IMR-90 (cell line): Measurements from ENCODE around the gene IDI2. TPM values are rescaled to one million over a fixed set of nuclear protein-coding genes. Genes with fewer than 3 reads are reported as not detected.

Experiments
- ATAC-seq: fragments of 200-7000 bp; cut with Tn5 transposase; 2 replicates; pipeline ENCODE4 v1.9.1; 2020; ENCODE audit warnings: low read depth, mild to moderate bottlenecking, moderate library complexity
- BruUV-seq: library from RNA; stranded (reverse); fragments of 400-500 nt; replicated peaks from 2 replicates; lab custom pipeline; 2021; lab: Mats Ljungman, UMichigan
- CTCF ChIA-PET: fragments of 300-600 bp; formaldehyde crosslinking; extraction: SDS; loops from one replicate; lab custom pipeline; 2021; ENCODE audit warnings: antibody characterized with exemption; lab: Yijun Ruan, JAX
- POLR2A ChIA-PET: fragments of 300-600 bp; sonication (Branson Sonifier 250); formaldehyde crosslinking; loops from one replicate; lab custom pipeline; 2022; ENCODE audit warnings: antibody characterized with exemption; ENCODE audit not compliant: unreplicated experiment; lab: Charles Lee
- DNase-seq: peaks from one replicate; pipeline ENCODE4 v3.0.0; 2013
- H2AFZ ChIP-seq: replicated peaks from 2 replicates; pipeline ENCODE3; 2013; ENCODE audit warnings: low read length, mild to moderate bottlenecking; ENCODE audit not compliant: poor library complexity
- H2AK5ac ChIP-seq: 2 replicates; pipeline ENCODE4 v1.6.1; 2013; ENCODE audit warnings: low read depth, low read length, inconsistent platforms
- H2AK9ac ChIP-seq: replicated peaks from 2 replicates; pipeline ENCODE3; 2013; ENCODE audit warnings: mild to moderate bottlenecking, low read depth, low read length, moderate library complexity; ENCODE audit not compliant: poor library complexity
- H2BK120ac ChIP-seq: 2 replicates; pipeline ENCODE4 v1.6.1; 2013; ENCODE audit warnings: low read depth, low read length, inconsistent platforms
- H2BK15ac ChIP-seq: 3 replicates; pipeline ENCODE4 v1.6.1; 2013; ENCODE audit warnings: low read depth, low read length, inconsistent platforms
- H2BK20ac ChIP-seq: 2 replicates; pipeline ENCODE4 v1.6.1; 2013; ENCODE audit warnings: low read depth, mild to moderate bottlenecking, inconsistent platforms, low read length, moderate library complexity
- H2BK5ac ChIP-seq: 2 replicates; pipeline ENCODE4 v1.6.1; 2013; ENCODE audit warnings: mild to moderate bottlenecking, low read depth, low read length, inconsistent platforms; ENCODE audit not compliant: poor library complexity, severe bottlenecking
- H3K14ac ChIP-seq: replicated peaks from 2 replicates; pipeline ENCODE4 v1.6.1; 2013; ENCODE audit warnings: low read depth, low read length, inconsistent platforms
- H3K18ac ChIP-seq: 2 replicates; pipeline ENCODE4 v1.6.1; 2013; ENCODE audit warnings: low read depth, low read length, control low read depth
- H3K23ac ChIP-seq: 2 replicates; pipeline ENCODE4 v1.6.1; 2013; ENCODE audit warnings: low read depth, low read length, inconsistent platforms
- H3K27ac ChIP-seq: 2 replicates; pipeline ENCODE4 v1.5.1; 2013; ENCODE audit warnings: mild to moderate bottlenecking, control low read depth, low read length; ENCODE audit not compliant: insufficient read depth
- H3K27me3 ChIP-seq: 2 replicates; pipeline ENCODE4 v1.6.1; 2013; ENCODE audit warnings: low read length; ENCODE audit not compliant: control insufficient read depth, insufficient read depth
- H3K36me3 ChIP-seq: 2 replicates; pipeline ENCODE4 v1.6.1; 2013; ENCODE audit warnings: low read length, mixed read lengths; ENCODE audit not compliant: control insufficient read depth, insufficient read depth
- H3K4ac ChIP-seq: 2 replicates; pipeline ENCODE4 v1.6.1; 2013; ENCODE audit warnings: low read depth, low read length, inconsistent platforms
- H3K4me1 ChIP-seq: 2 replicates; pipeline ENCODE4 v1.6.1; 2013; ENCODE audit warnings: low read length, mixed read lengths; ENCODE audit not compliant: control insufficient read depth, insufficient read depth
- H3K4me2 ChIP-seq: 2 replicates; pipeline ENCODE4 v1.6.1; 2013; ENCODE audit warnings: low read depth, mild to moderate bottlenecking, control low read depth, low read length, moderate library complexity
- H3K4me3 ChIP-seq: 2 replicates; pipeline ENCODE4 v1.5.1; 2013; ENCODE audit warnings: low read depth, mild to moderate bottlenecking, control low read depth, low read length, moderate library complexity; ENCODE audit not compliant: insufficient read depth
- H3K56ac ChIP-seq: 2 replicates; pipeline ENCODE4 v1.6.1; 2013; ENCODE audit warnings: low read length, inconsistent platforms; ENCODE audit not compliant: insufficient read depth; ENCODE audit errors: extremely low read depth
- H3K79me1 ChIP-seq, 2 experiments: 2 replicates each; pipeline ENCODE4 v1.6.1; 2013; ENCODE audit warnings: low read length in 2 of 2, inconsistent platforms in 1 of 2, low read depth in 1 of 2
- H3K9ac ChIP-seq: 2 replicates; pipeline ENCODE4 v1.6.1; 2013; ENCODE audit warnings: low read depth, low read length, control low read depth
- H3K9me1 ChIP-seq: 2 replicates; pipeline ENCODE4 v1.6.1; 2013; ENCODE audit warnings: low read length, inconsistent platforms; ENCODE audit not compliant: insufficient read depth
- H3K9me3 ChIP-seq: 2 replicates; pipeline ENCODE4 v1.6.1; 2013; ENCODE audit warnings: low read length; ENCODE audit not compliant: control insufficient read depth, insufficient read depth
- H4K20me1 ChIP-seq: 2 replicates; pipeline ENCODE4 v1.6.1; 2013; ENCODE audit warnings: low read length, inconsistent platforms; ENCODE audit not compliant: insufficient read depth
- H4K5ac ChIP-seq: 2 replicates; pipeline ENCODE4 v1.6.1; 2013; ENCODE audit warnings: mild to moderate bottlenecking, low read depth, low read length, control low read depth
- H4K8ac ChIP-seq, 2 experiments: 2 replicates each; pipeline ENCODE4 v1.6.1; 2013; ENCODE audit warnings: low read depth in 2 of 2, low read length in 2 of 2, control low read depth in 1 of 2, inconsistent platforms in 1 of 2
- H4K91ac ChIP-seq: 2 replicates; pipeline ENCODE4 v1.6.1; 2013; ENCODE audit warnings: low read depth, low read length, inconsistent platforms; ENCODE audit not compliant: insufficient read depth
- CEBPB ChIP-seq: IDR thresholded peaks from 2 replicates; pipeline ENCODE4 v1.6.1; 2012; ENCODE audit warnings: low read depth, low read length, improper control_type of control experiment
- CHD1 ChIP-seq: IDR thresholded peaks from 2 replicates; pipeline ENCODE4 v1.6.1; 2012; ENCODE audit warnings: low read depth, low read length, improper control_type of control experiment
- MAFK ChIP-seq: IDR thresholded peaks from 2 replicates; pipeline ENCODE4 v1.6.1; 2012; ENCODE audit warnings: low read depth, low read length, improper control_type of control experiment
- MAZ ChIP-seq: IDR thresholded peaks from 2 replicates; pipeline ENCODE4 v1.6.1; 2012; ENCODE audit warnings: low read depth, mild to moderate bottlenecking, low read length, improper control_type of control experiment, moderate library complexity, borderline replicate concordance
- POLR2A ChIP-seq: IDR thresholded peaks from 2 replicates; pipeline ENCODE4 v1.6.1; 2012; ENCODE audit warnings: mild to moderate bottlenecking, low read depth, low read length
- USF2 ChIP-seq: fragments of 150-350 bp; IDR thresholded peaks from 2 replicates; pipeline ENCODE4 v1.6.1; 2017; ENCODE audit warnings: mild to moderate bottlenecking, antibody characterized with exemption, low read length, low read depth
- WGBS, 2 experiments: methylation state at CpG; one replicate each; pipeline versions ENCODE4 v1.1.5 to v1.1.7; 2013; ENCODE audit warnings: missing lambda C conversion rate in 2 of 2; ENCODE audit not compliant: insufficient read length in 1 of 2; ENCODE audit errors: extremely low coverage in 2 of 2; 5-methylcytosine and 5-hydroxymethylcytosine counted together
- dilution Hi-C: fragments of 300-500 bp; cut with HindIII; formaldehyde crosslinking; loops from one replicate; pipeline ENCODE4 v1.14.3; 2018; ENCODE audit warnings: low sequenced_read_pairs; ENCODE audit not compliant: unreplicated experiment
- in situ Hi-C: fragments of 300-500 bp; cut with MboI; formaldehyde crosslinking; loops from 3 replicates; pipeline ENCODE4 v1.14.3; 2019; ENCODE audit warnings: low sequenced_read_pairs, inconsistent platforms, mixed read lengths
- intact Hi-C: fragments of 100-400 bp; cut with micrococcal nuclease; formaldehyde crosslinking; loops from 2 replicates; pipeline ENCODE4 v1.10.0; 2022
- polyA plus RNA-seq, 3 experiments: library from polyadenylated mRNA; depleted of rRNA; stranded (reverse); fragments of >200 nt; gene quantifications; 2 replicates each; pipeline ENCODE4 v1.2.3, GENCODE V29; 2012; ENCODE audit warnings: low replicate concordance in 1 of 3
- total RNA-seq: library from RNA; depleted of rRNA; stranded (reverse); fragments of >200 nt; gene quantifications from 2 replicates; pipeline ENCODE4 v1.2.3, GENCODE V29; 2012; rRNA removed

IDI2 gene
- total and polyA plus RNA-seq, 2 of the 4 experiments (the other 2 are of a cell fraction), result not detected

GRCh38 chr10:969473-970150, 56.0 kb downstream of the IDI2 start:
- ChIA-PET CTCF (no interaction called here), POLR2A (no interaction called here)
- H3K9me1 ChIP-seq, result no peaks in the 10 kb centered on the region
- in situ Hi-C loops, result no loop called here
- H3K4me1 ChIP-seq, result peaks cover 9% of the 10 kb centered on the region
- no peaks in the 10 kb centered on the region; a peak in 1 of 4 replicates for H3K79me1 ChIP-seq
- no peak overlapping the region for H2BK15ac ChIP-seq
- H3K27ac ChIP-seq, result no peak overlapping the region
- ATAC-seq (no peak), DNase-seq (no peak)
- no peak overlapping the region for H3K56ac ChIP-seq
- no peaks in the 10 kb centered on the region for H3K9me3 ChIP-seq
- H2BK120ac ChIP-seq, result no peak overlapping the region
- no peak overlapping the region for H2BK20ac ChIP-seq
- peaks cover 2% of the 10 kb centered on the region; the same call in 1 of the 2 replicates for H3K27me3 ChIP-seq
- no peak overlapping the region for H2BK5ac ChIP-seq
- H3K4me3 ChIP-seq, result no peak overlapping the region
- no peak overlapping the region for H2AK9ac ChIP-seq
- H3K14ac ChIP-seq, result no peak overlapping the region
- intact Hi-C loops, result no loop called here
- no peak overlapping the region for H2AK5ac ChIP-seq
- WGBS, 2 experiments, result 77% methylated on average over 9 of the region's 15 CpGs; no CpG with 5 or more reads in 1 of the 2 experiments
- H4K5ac ChIP-seq, result no peak overlapping the region
- no peak overlapping the region for H3K18ac ChIP-seq
- no peak overlapping the region for H2AFZ ChIP-seq
- H3K23ac ChIP-seq, result no peak overlapping the region
- TF ChIP-seq USF2 (no peak), CHD1 (no peak), CEBPB (0 out of 2 replicates have a peak, but pooled peaks have one; percentile 36), MAZ (no peak), MAFK (no peak), POLR2A (no peak)
- dilution Hi-C loops, result no loop called here
- H4K91ac ChIP-seq, result no peak overlapping the region
- no peak overlapping the region for H3K9ac ChIP-seq
- H3K4me2 ChIP-seq, result no peak overlapping the region
- no peak overlapping the region for H4K8ac ChIP-seq
- H3K4ac ChIP-seq, result no peak overlapping the region
- H3K36me3 ChIP-seq, result no peaks in the 10 kb centered on the region
- H4K20me1 ChIP-seq, result no peaks in the 10 kb centered on the region
- BruUV-seq, result no TSS peak

Other genes with a start within 250 kb of the IDI2 start
- gene LARP4B, start 94.2 kb downstream of the IDI2 start, total RNA-seq, result 25.5 and 30.8 TPM in 2 replicates
- 22.1 and 24.3 TPM in 2 replicates for gene LARP4B, start 94.2 kb downstream of the IDI2 start, polyA plus RNA-seq (2012; rRNA removed)
- gene GTPBP4, start 37.4 kb downstream of the IDI2 start, total RNA-seq, result 46.2 and 71.7 TPM in 2 replicates
- 43.6 and 48.6 TPM in 2 replicates for gene GTPBP4, start 37.4 kb downstream of the IDI2 start, polyA plus RNA-seq (2012; rRNA removed)
- gene IDI1, start 23.3 kb upstream of the IDI2 start, total RNA-seq, result 27.4 and 45.8 TPM in 2 replicates
- 23.9 and 27.3 TPM in 2 replicates for gene IDI1, start 23.3 kb upstream of the IDI2 start, polyA plus RNA-seq (2012; rRNA removed)
- 12.7 and 16.4 TPM in 2 replicates for gene WDR37, start 30.5 kb upstream of the IDI2 start, total RNA-seq
- gene WDR37, start 30.5 kb upstream of the IDI2 start, polyA plus RNA-seq (2012; rRNA removed), result 14.0 and 14.5 TPM in 2 replicates